Measurements from ENCODE around the gene NRSN2.
A peak's percentile ranks its signal among the peaks of the same experiment; 100 is the strongest.

The NRSN2 gene

GRCh38 chr20:346640-347316, at the start of gene NRSN2:
TSS of gene NRSN2 (plus strand) at chr20:347111. CDS start at chr20:349644, 2,533 bp downstream.
- DNase-seq = peak; percentile 82

- peak; percentile 76 for DNase-seq
Observed at GRCh38 chr20:297925-298775, 48.8 kb upstream of the NRSN2 start.

DNA sequence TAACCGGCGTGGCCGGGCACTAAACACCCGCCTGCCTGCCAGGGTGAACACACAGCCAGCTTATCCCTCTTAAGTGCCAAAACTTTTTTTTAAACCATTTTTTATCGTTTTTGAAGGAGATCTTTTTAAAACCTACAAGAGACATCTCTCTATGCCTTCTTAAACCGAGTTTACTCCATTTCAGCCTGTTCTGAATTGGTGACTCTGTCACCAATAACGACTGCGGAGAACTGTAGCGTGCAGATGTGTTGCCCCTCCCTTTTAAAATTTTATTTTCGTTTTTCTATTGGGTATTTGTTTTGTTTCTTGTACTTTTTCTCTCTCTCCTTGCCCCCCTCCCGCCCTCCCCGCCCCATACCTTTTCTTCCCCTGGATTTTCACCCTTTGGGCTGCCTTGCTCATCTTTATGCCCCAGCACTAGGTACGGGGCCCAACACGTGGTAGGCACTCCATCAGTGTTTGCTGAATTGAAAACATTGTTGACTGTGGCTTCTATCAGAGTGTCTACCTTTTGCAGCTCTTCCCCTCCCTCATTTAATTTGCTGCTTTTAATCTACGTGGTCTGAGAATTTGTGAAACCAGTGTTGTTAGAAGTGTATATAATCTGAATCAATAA, 48.0 kb upstream of the NRSN2 start:
- DNase-seq = no peak

GRCh38 chr20:300345-300990, 46.4 kb upstream of the NRSN2 start:
- no peak for DNase-seq

GRCh38 chr20:301886-302848, 44.7 kb upstream of the NRSN2 start:
- DNase-seq = no peak

GRCh38 chr20:305745-306144, 41.2 kb upstream of the NRSN2 start:
- DNase-seq = no peak

- DNase-seq = no peak
Observed at GRCh38 chr20:308427-309038, 38.4 kb upstream of the NRSN2 start.

DNA sequence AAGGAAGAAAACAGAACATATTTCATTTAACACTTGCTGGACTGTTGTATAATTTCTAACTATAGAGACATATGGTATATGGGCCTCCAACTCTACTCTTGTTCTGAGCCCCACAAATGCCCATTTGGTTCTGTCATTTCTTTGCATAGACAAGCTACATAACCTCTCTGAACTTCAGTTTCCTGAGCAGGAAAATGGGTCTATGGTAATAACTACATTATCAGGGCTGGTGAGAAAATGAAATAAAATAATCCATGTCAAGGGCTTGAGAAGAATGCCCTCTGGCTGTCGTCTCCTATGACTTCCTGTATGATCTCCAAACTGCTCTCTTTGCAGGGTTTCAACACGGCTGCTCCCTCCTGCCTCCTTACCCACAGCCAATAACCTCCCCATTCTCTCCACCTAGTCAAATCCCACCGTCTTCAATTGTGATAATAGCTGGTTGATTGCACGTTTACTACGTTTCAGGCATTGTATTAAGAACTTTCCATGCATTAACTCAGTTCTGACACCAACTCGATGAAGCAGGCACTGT, 37.5 kb upstream of the NRSN2 start:
- DNase-seq = no peak

- peak; percentile 100 for DNase-seq
Observed at GRCh38 chr20:309841-310644, 36.9 kb upstream of the NRSN2 start.

DNA sequence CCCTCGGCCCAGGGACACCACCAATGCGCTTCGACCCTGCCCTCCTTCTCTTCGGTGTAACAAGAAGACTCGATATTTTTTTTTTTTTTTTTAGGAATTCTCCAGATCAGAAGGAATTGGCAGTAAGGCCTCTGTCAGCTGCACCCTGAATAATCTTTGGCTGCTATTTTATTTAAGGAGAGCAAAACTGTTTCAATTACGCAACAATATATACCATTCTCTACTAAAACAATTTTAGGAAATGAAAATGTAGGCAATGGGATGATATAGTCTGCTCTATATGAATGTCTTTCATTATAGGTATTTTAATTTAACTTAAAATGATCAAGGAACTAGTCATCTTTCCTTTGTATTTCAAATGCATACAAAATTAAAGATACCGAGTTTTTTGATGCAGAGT, 36.3 kb upstream of the NRSN2 start:
- DNase-seq = no peak

DNA sequence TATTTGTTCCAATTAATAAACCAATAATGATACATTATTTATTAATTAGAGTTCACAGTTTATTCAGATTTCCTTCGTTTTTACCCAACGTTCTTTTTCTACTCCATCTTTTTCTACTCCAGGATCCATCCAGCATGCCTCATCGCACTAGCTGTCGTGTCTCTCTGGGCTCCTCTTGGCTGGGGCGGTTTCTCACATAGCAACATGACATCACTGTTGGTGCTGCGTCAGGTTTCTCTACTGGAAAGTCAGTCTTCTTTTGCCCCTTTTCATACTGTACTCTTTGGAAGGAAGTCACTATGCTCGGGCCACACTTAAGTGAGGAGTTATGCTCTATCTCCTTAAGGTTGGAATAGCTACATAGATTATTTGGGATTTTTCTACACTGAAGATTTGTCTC, 35.3 kb upstream of the NRSN2 start:
- no peak for DNase-seq

- DNase-seq = no peak
Observed at GRCh38 chr20:312067-312466, 34.8 kb upstream of the NRSN2 start.

DNA sequence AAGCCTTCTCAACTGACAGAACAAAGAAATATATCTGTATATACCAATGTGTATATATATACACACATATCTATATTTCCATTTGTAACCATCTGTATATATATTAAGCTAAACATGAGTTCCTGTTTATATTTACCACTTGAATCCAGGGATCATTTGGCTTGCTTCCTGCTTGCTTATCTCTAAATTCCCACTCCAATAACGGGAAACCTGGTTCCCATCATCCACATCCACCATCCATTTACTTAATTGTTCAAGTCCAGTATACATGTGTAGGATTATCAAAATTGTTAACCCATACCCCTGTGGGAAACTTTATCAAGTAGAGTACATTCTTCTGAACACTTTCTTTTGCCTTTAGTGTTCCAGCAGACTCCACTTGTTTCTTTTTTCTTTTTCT, 34.0 kb upstream of the NRSN2 start:
- no peak for DNase-seq

DNA sequence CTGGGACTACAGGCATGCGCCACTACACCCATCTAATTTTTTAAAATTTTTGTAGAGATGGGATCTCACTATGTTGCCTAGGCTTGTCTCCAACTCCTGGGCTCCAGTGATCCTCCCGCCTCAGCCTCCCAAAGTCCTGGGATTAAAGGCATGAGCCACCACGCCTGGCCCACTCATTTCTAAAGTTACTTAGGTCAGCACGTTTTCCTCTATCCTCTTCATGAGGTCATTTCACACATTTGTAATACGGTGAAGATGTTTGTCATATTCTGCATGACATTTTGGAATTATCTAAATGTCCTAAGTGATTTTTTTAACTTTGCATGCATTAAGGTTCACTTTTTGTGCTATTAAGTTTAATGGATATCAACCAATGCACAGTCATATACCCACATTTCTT, 33.5 kb upstream of the NRSN2 start:
- DNase-seq = no peak

- no peak for DNase-seq
Observed at GRCh38 chr20:313948-314347, 33.0 kb upstream of the NRSN2 start.

- DNase-seq = no peak
Observed at GRCh38 chr20:316316-317068, 30.4 kb upstream of the NRSN2 start.

DNA sequence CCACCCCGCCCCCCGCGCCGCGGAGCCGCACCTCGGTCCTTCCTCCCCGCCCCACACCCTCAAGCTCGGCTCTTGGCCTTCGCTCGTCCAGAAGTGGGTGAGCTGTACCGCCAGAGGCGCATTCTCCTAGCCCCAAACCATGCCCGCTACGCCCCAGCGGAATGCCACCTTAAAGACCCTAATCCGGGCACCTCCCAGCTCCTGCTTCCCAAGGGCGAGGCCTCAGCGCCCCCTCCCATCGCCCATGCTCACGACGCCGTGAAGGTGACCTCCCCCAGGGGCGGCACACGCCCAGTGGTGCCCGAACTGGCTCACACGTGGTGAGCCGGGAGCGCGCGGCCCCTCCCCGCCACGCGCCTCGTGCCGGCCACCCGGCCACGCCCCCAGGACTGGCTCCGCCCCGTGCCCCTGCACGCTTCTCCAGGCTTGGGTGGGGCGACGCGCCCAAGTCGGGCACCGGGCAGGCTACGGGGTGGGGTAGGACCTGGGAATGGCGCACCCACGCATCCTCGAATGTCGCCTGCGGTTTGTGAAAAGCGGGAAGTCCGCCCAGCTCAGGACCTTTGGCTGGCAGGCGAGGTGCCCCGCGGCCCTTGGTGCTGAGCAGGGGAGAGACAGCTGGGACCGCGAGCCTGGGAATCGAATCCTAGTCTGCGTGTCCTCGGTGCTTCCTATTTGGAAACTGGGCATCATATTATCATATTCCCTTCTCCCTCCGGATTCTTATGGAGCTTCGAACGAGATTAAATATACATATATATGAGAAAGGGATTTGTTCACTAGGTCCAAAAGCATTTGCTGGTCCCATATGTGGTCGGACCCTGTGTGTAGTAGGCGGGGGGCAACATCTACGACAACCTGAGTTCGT, 22.5 kb upstream of the NRSN2 start:
- peak; percentile 92 for DNase-seq

GRCh38 chr20:325045-325888, 21.6 kb upstream of the NRSN2 start, which contains the start of gene SOX12:
TSS of gene SOX12 (plus strand) at chr20:325552. CDS start at chr20:325925, 373 bp downstream.
- peak; percentile 98 for DNase-seq
